Stimulated activated naive CD8-positive, alpha-beta T cell treated with anti-CD3 and anti-CD28 coated beads, Interleukin-15, Interleukin-2, amounts not matched to agents 100 U/mL and 50 U/mL, for 24 hours (primary cell): ENCODE data around the gene NBPF9.
"Not testable (repeated sequence)": the region's sequence is repeated elsewhere in the genome, so short reads cannot be mapped to it uniquely, and the experiment has no call there.

Source experiments
- ATAC-seq: fragments of 150-1000 bp; cut with Tn5 transposase; one replicate; pipeline ENCODE4 v1.10.0; 2021
- DNase-seq: peaks from one replicate; pipeline ENCODE4 v3.0.0; 2021

The NBPF9 gene

GRCh38 chr1:149015522-149015921 lies 87.8 kb downstream of the NBPF9 start:
- ATAC-seq, DNase-seq: not testable (repeated sequence)

GRCh38 chr1:149013513-149013912 lies 89.8 kb downstream of the NBPF9 start:
- ATAC-seq, DNase-seq: not testable (repeated sequence)

- not testable (repeated sequence) for ATAC-seq, DNase-seq
These were observed 90.8 kb downstream of the NBPF9 start for GRCh38 chr1:149012599-149012998.

GRCh38 chr1:149009761-149010160 lies 93.6 kb downstream of the NBPF9 start:
- not testable (repeated sequence) for ATAC-seq, DNase-seq

GRCh38 chr1:149008769-149009168 lies 94.6 kb downstream of the NBPF9 start:
- ATAC-seq, DNase-seq: not testable (repeated sequence)

- DNase-seq, ATAC-seq: not testable (repeated sequence)
These were observed 95.0 kb downstream of the NBPF9 start for GRCh38 chr1:149008326-149008725.
